ENCODE data around the gene ARHGAP20. TPM values are rescaled to one million over a fixed set of nuclear protein-coding genes. Genes with fewer than 3 reads are reported as not detected.

ARHGAP20 gene
- total and polyA plus RNA-seq, 2 of the 8 experiments (the other 6 are each of a cell fraction or from before 2014, with no cell fraction given): 0.05 to 0.28 TPM

GRCh38 chr11:110757066-110757465, 44.8 kb upstream of the ARHGAP20 start:
- Histone ChIP-seq H2BK20ac (ENCODE audit: low read length) (no peak overlapping the region), H3K14ac (ENCODE audit: insufficient read length) (no peak overlapping the region), H2BK12ac (ENCODE audit: low read depth, low read length) (no peak overlapping the region), H3K9ac (replicated peaks in 1 of 4; ENCODE audit: extremely low read depth in 1 of 4, low read depth in 3 of 4, low read length in 3 of 4) (no peak overlapping the region), H4K91ac (replicated peaks; ENCODE audit: insufficient read length, low read length) (no peak overlapping the region), H4K5ac (ENCODE audit: insufficient read length, low read depth, low read length) (no peak overlapping the region), H3K79me2 (ENCODE audit: control insufficient read depth in 1 of 2, insufficient read depth in 2 of 2, low read length in 2 of 2) (no peaks in the 10 kb centered on the region), H3K27ac (ENCODE audit: low read depth, low read length) (no peak overlapping the region), H4K8ac (ENCODE audit: extremely low read depth, insufficient read depth, low read length) (no peak overlapping the region), H2AFZ (ENCODE audit: low read length) (no peak overlapping the region), H3K4me1 (replicated peaks in 1 of 4; ENCODE audit: control insufficient read depth in 3 of 4, insufficient read depth in 4 of 4, low read length in 3 of 4) (no peaks in the 10 kb centered on the region), H3K18ac (ENCODE audit: extremely low read depth, low read length) (no peak overlapping the region), H3K4me3 (ENCODE audit: extremely low read depth in 1 of 4, insufficient read depth in 2 of 4, low read depth in 3 of 4, low read length in 4 of 4) (no peak overlapping the region), H3K56ac (replicated peaks; ENCODE audit: insufficient read length, low read depth, low read length) (no peak overlapping the region), H2BK5ac (ENCODE audit: low read depth, low read length) (no peak overlapping the region), H2AK5ac (ENCODE audit: low read depth, low read length) (no peak overlapping the region), H3K79me1 (ENCODE audit: low read depth, low read length) (no peaks in the 10 kb centered on the region), H3K36me3 (ENCODE audit: control insufficient read depth in 2 of 4, insufficient read depth in 4 of 4, low read length in 3 of 4) (no peaks in the 10 kb centered on the region), H3K4me2 (ENCODE audit: insufficient read depth in 1 of 2, low read depth in 2 of 2, low read length in 2 of 2) (no peak overlapping the region), H3K9me3 (ENCODE audit: insufficient read depth in 2 of 2, low read depth in 1 of 2, low read length in 1 of 2) (no peaks in the 10 kb centered on the region), H4K20me1 (replicated peaks in 1 of 2; ENCODE audit: control insufficient read depth in 1 of 2, insufficient read depth in 2 of 2, low read length in 2 of 2) (no peaks in the 10 kb centered on the region), H3K27me3 (replicated peaks in 1 of 4; ENCODE audit: control insufficient read depth in 3 of 4, extremely low read depth in 1 of 4, insufficient read depth in 3 of 4, low read length in 3 of 4) (peaks cover 0 to 1% (median 0%) of the 10 kb centered on the region in 4 experiments; a peak in 1 of 7 replicates), H3K4ac (replicated peaks; ENCODE audit: insufficient read length, low read depth, low read length) (no peak overlapping the region), H3K23ac (ENCODE audit: insufficient read length) (no peak overlapping the region), H3K23me2 (ENCODE audit: low read depth, low read length) (no peaks in the 10 kb centered on the region), H2BK120ac (replicated peaks; ENCODE audit: low read depth, low read length) (no peak overlapping the region), H2BK15ac (ENCODE audit: low read length) (no peak overlapping the region)
- FAIRE-seq: no peak
- DNase-seq (ENCODE audit: low read depth in 1 of 2, low spot score in 2 of 2): no peak
- ChIA-PET CTCF (ENCODE audit: partially characterized antibody) (interaction anchor here (2.2 kb wide), 1 partner anchor 9 kb away, joined by 6 read pairs; no protein-coding TSS in a partner anchor), POLR2A (ENCODE audit: partially characterized antibody) (no interaction called here)
- no peak for TF ChIP-seq SAP30 (IDR thresholded peaks at IDR 0.05; ENCODE audit: insufficient read depth, insufficient replicate concordance, low read length)
- WGBS, 2 experiments (ENCODE audit: extremely low coverage in 1 of 2, insufficient coverage in 1 of 2, insufficient read length in 1 of 2, insufficient replicate concordance in 2 of 2, low coverage in 1 of 2, low lambda C conversion rate in 2 of 2, missing lambda C conversion rate in 1 of 2): 89% methylated on average over 5 of the region's 5 CpGs; no CpG with 5 or more reads in 1 of the 2 experiments

Measured in H1 (cell line).